ENCODE results near the gene COASY.
"Not testable (repeated sequence)": the region's sequence is repeated elsewhere in the genome, so short reads cannot be mapped to it uniquely, and the experiment has no call there.

The COASY gene

DNA sequence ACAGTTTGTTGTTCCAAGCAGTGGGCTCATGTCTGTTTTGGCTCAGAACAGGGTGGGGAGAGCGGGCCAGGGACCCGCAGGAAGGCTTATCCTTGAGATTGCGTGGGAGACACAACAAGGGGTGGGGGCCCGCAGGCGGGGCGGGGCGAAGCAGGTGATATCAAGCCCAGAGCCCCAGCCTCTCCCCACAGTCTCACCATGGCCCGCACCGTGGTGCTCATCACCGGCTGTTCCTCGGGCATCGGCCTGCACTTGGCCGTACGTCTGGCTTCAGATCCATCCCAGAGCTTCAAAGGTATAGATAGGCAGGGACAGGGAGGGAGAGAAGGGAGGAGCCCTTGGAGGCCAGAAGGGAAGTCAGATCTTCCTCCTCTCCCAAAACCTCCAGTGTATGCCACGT, 9.2 kb upstream of the COASY start, which contains the start of gene HSD17B1:
Gene HSD17B1 (plus strand): TSS at position 188 of the 400 bp plus-strand sequence. CDS start 11 bp downstream, at position 199.
- H3K27me3 Mint-ChIP-seq, DNase-seq, H3K9me3 Mint-ChIP-seq, CTCF ChIA-PET, H3K36me3 Mint-ChIP-seq: not testable (repeated sequence)
- H3K27ac Mint-ChIP-seq: peak within 1 kb of the TSS; percentile 33
- H3K4me1 Mint-ChIP-seq: peaks cover 48% of the 10 kb centered on the region
- peak within 1 kb of the TSS; percentile 90 for H3K4me3 Mint-ChIP-seq

DNA sequence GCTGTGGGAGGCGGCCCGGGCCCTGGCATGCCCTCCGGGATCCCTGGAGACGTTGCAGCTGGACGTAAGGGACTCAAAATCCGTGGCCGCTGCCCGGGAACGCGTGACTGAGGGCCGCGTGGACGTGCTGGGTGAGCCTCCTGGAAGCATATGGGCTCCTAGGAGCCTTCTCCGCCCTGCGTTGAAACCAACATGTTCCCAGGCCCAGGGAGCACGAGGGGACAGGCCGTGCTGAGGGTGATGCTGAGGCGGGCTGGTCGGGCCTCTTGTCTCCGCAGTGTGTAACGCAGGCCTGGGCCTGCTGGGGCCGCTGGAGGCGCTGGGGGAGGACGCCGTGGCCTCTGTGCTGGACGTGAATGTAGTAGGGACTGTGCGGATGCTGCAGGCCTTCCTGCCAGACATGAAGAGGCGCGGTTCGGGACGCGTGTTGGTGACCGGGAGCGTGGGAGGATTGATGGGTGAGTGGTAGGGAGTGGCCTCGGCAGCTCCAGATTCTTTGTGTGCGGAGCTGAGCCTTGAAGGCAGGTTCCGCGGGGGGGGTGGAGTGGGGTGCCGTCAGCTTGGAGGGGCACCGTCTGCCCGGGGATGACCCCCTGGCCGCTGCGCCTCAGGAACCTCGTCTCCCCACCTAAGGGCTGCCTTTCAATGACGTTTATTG, 8.7 kb upstream of the COASY start:
- H3K9me3 Mint-ChIP-seq: no peaks in the 10 kb centered on the region
- H3K27me3 Mint-ChIP-seq: no peaks in the 10 kb centered on the region
- CTCF ChIA-PET: no interaction called here
- H3K4me3 Mint-ChIP-seq: peak overlapping the region; percentile 90
- DNase-seq: no peak
- H3K36me3 Mint-ChIP-seq: peaks cover 4% of the 10 kb centered on the region
- peaks cover 45% of the 10 kb centered on the region for H3K4me1 Mint-ChIP-seq
- peak overlapping the region; percentile 33 for H3K27ac Mint-ChIP-seq

DNA sequence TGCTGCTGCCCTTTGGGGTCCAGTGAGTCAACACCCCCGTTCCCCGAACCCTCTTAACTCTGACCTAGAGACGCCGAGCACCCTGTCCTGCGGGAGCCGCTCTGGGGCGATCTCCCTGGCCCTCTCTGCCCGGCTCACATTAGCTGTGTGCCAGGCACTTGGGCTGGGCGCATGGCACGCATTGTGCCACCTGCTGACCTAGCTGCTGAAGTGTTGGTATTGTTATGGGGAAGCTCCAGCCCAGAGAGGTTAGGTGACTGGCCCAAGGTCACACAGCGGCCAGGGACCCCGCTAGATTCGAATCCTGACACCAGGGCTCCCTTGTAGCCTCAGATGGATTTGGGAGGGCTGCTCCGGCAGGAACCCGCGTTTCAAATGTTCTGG, 8.1 kb upstream of the COASY start:
- CTCF ChIA-PET: no interaction called here
- peaks cover 42% of the 10 kb centered on the region for H3K4me1 Mint-ChIP-seq
- peak overlapping the region; percentile 93 for H3K27ac Mint-ChIP-seq
- peak overlapping the region; percentile 90 for H3K4me3 Mint-ChIP-seq
- no peaks in the 10 kb centered on the region for H3K27me3 Mint-ChIP-seq
- peaks cover 3% of the 10 kb centered on the region for H3K36me3 Mint-ChIP-seq
- peak; percentile 32 for DNase-seq
- H3K9me3 Mint-ChIP-seq: no peaks in the 10 kb centered on the region

DNA sequence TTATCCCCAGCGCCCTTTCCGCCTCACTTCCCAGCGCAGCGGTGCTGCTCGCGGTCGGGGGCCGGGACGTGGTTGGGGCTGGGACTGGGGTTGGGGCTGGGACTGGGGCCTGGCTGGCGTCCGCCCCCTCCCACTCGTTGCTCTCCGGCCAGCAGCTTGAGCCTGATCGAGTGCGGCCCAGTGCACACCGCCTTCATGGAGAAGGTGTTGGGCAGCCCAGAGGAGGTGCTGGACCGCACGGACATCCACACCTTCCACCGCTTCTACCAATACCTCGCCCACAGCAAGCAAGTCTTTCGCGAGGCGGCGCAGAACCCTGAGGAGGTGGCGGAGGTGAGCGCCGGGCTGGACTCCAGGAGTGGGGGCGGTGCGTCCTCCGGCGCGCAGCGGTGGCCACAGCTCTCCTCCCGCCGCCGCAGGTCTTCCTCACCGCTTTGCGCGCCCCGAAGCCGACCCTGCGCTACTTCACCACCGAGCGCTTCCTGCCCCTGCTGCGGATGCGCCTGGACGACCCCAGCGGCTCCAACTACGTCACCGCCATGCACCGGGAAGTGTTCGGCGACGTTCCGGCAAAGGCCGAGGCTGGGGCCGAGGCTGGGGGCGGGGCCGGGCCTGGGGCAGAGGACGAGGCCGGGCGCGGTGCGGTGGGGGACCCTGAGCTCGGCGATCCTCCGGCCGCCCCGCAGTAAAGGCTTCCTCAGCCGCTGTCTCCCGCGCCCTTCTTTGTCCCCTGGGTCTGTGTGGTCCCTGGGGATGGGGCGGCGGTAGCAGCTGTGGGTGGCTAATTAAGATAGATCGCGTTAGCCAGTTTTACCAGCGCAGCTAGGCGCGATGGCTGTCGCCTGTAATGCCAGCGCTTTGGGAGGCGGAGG, 7.5 kb upstream of the COASY start:
- Mint-ChIP-seq H3K4me3 (peak overlapping the region; percentile 90), H3K27ac (peak overlapping the region; percentile 93), H3K36me3 (peaks cover 2% of the 10 kb centered on the region), H3K4me1 (peaks cover 36% of the 10 kb centered on the region), H3K27me3 (no peaks in the 10 kb centered on the region), H3K9me3 (no peaks in the 10 kb centered on the region)
- peak; percentile 88 for DNase-seq
- CTCF ChIA-PET: interaction anchor here (0.8 to 1.0 kb wide), 2 partner anchors 13 to 24 kb away, joined by 3 read pairs; no protein-coding TSS in a partner anchor

DNA sequence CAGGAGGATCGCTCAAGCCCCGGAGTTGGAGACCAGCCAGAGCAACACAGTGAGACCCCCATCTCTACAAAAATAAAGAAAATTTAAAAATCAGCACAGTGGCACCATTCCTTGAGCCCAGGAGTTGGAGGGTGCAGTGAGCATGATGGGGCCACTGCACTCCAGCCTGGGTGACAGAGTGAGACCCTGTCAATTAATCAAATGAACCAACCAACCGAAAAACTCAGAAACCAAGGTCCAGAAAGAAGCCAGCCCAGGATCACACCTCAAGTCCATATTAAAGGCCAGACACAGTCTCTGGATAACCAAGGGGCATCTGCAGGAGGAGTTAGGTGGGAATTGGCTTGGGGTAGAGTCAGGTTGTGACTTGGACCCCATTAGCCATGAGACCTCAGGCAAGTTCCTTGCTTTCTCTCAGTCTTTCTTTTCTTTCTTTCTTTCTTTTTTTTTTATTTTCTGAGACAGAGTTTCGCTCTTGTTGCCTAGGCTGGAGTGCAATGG, 6.8 kb upstream of the COASY start:
- Mint-ChIP-seq H3K27ac (peak overlapping the region; percentile 93), H3K27me3 (no peaks in the 10 kb centered on the region), H3K4me3 (peak overlapping the region; percentile 90), H3K36me3 (peaks cover 4% of the 10 kb centered on the region), H3K4me1 (peaks cover 39% of the 10 kb centered on the region), H3K9me3 (no peaks in the 10 kb centered on the region)
- CTCF ChIA-PET: interaction anchor here (0.8 to 1.0 kb wide), 2 partner anchors 14 to 23 kb away, joined by 3 read pairs; no protein-coding TSS in a partner anchor
- DNase-seq: no peak

DNA sequence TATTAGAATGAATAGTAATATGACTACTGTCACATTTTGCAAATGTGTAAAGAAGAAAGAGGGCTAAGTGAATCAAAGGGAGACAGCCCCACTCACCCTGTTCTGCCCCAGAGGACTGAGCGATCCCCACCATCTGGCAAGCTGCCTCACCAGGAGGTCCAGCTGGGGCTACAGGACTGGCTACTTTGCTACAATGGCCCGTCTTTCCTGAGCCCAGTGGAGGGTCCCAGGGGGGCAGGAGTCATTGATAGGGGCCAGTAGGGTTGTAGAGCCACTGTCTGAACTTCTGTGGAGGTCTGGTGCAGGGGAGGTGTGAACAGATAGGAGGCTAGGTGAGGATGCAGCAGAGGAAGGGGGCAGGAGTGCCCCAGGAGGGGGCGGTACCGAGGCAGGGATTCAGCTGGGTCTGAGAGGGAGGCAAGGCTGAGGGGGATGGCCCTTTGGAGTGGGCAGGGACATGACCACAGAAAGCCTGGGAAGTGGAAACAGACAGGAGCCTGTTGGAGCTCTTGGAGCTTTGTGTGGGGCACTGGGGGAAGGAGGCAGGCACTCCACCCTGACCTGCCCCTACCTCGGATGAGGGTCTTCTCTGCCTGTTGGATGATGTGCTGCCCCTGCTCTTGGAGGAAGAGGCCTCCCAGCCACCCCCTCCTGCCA, 5.9 kb upstream of the COASY start:
- CTCF ChIA-PET, H3K36me3 Mint-ChIP-seq, DNase-seq, H3K9me3 Mint-ChIP-seq, H3K27me3 Mint-ChIP-seq, H3K27ac Mint-ChIP-seq: not testable (repeated sequence)
- H3K4me1 Mint-ChIP-seq: peaks cover 42% of the 10 kb centered on the region
- peak overlapping the region; percentile 90 for H3K4me3 Mint-ChIP-seq

DNA sequence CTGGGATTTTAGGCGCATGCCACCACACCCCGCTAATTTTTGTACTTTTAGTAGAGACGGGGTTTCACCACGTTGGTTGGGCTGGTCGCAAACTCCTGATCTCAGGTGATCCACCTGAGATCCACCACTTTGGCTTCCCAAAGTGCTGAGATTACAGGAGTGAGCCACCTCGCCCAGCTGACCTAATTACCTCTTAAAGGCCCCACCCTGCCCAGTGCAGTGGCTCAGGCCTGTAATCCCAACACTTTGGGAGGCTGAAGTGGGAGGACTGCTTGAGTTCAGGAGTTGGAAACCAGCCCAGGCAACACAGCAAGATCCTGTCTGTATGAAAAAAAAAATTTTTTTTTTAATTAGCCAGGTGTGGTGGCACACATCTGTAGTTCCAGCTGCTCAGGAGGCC, 2.9 kb upstream of the COASY start:
- Mint-ChIP-seq H3K4me3 (no peak overlapping the region), H3K9me3 (no peaks in the 10 kb centered on the region), H3K4me1 (peaks cover 55% of the 10 kb centered on the region), H3K27ac (no peak overlapping the region), H3K27me3 (peaks cover 12% of the 10 kb centered on the region), H3K36me3 (peaks cover 11% of the 10 kb centered on the region)
- CTCF ChIA-PET: interaction anchor here (1.1 kb wide), 1 partner anchor 19 kb away, joined by 3 read pairs; no protein-coding TSS in a partner anchor
- DNase-seq: no peak

DNA sequence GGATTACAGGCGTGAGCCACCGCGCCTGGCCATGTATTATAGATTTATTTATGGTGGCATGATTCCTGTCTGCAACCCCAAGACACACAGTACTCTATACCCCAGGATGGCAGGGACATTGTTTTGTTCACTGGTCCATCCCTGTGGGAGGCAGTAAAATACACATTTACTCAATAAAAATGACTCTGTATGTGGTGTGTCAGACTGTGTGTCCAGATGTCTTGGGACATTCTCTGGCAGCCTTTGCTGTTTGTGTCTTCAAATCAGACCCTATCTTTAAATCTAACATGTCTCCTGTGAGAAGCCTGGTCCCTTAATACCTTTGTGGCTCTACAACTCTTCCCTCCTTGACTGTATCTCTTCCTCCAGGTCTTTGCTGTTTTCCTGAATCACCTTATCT, 1.7 kb upstream of the COASY start:
- H3K4me1 Mint-ChIP-seq: peaks cover 55% of the 10 kb centered on the region
- CTCF ChIA-PET: no interaction called here
- no peak overlapping the region for H3K4me3 Mint-ChIP-seq

DNA sequence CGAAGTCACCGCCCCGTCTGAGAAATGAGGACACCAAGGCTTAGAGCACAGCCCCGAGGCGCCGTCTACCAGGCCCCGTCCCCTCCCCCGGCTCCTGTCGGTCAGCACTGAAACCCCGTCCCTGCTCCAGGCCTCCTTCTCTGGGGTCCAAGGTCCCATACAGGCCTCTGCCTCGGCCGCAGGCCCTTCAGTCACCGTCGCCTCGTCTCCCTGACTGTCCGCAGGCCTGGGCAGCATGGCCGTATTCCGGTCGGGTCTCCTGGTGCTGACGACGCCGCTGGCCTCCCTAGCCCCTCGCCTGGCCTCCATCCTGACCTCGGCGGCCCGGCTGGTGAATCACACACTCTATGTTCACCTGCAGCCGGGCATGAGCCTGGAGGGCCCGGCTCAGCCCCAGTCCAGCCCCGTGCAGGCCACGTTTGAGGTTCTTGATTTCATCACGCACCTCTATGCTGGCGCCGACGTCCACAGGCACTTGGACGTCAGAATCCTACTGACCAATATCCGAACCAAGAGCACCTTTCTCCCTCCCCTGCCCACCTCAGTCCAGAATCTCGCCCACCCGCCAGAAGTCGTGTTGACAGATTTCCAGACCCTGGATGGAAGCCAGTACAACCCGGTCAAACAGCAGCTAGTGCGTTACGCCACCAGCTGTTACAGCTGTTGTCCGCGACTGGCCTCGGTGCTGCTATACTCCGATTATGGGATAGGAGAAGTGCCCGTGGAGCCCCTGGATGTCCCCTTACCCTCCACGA, 617 bp downstream of the COASY start:
- no peak for DNase-seq
- peak overlapping the region; percentile 93 for H3K27ac Mint-ChIP-seq
- CTCF ChIA-PET: interaction anchor here (1.2 kb wide), 1 partner anchor 15 kb away, joined by 4 read pairs; the partner anchor contains the start of gene PSMC3IP
- H3K36me3 Mint-ChIP-seq: peaks cover 25% of the 10 kb centered on the region
- H3K4me3 Mint-ChIP-seq: peak overlapping the region; percentile 88
- no peaks in the 10 kb centered on the region for H3K9me3 Mint-ChIP-seq
- H3K4me1 Mint-ChIP-seq: peaks cover 50% of the 10 kb centered on the region
- H3K27me3 Mint-ChIP-seq: peaks cover 12% of the 10 kb centered on the region

More for the DNA sequence above, 1.7 kb upstream of the COASY start:
- Mint-ChIP-seq H3K9me3 (no peaks in the 10 kb centered on the region), H3K36me3 (peaks cover 18% of the 10 kb centered on the region), H3K27me3 (peaks cover 12% of the 10 kb centered on the region), H3K27ac (no peak overlapping the region)
- DNase-seq: no peak

DNA sequence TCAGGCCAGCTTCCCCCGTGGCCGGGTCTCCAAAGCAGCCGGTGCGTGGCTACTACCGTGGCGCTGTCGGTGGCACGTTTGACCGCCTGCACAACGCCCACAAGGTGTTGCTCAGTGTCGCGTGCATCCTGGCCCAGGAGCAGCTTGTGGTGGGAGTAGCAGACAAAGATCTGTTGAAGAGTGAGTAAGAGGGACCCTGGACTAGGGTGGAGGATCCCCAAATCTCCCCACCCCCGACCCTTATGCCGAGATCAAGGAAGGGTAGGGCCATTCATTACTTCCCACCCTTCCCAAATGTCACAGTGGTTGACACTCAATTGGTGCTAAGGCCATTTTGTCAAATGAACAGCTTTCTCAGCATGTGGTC, 1.2 kb downstream of the COASY start:
- H3K36me3 Mint-ChIP-seq: peaks cover 29% of the 10 kb centered on the region
- DNase-seq: no peak
- peaks cover 54% of the 10 kb centered on the region for H3K4me1 Mint-ChIP-seq
- CTCF ChIA-PET: interaction anchor here (1.2 kb wide), 1 partner anchor 15 kb away, joined by 4 read pairs; the partner anchor contains the start of gene PSMC3IP
- no peaks in the 10 kb centered on the region for H3K9me3 Mint-ChIP-seq
- peaks cover 12% of the 10 kb centered on the region for H3K27me3 Mint-ChIP-seq
- H3K4me3 Mint-ChIP-seq: peak overlapping the region; percentile 88
- H3K27ac Mint-ChIP-seq: peak overlapping the region; percentile 93

DNA sequence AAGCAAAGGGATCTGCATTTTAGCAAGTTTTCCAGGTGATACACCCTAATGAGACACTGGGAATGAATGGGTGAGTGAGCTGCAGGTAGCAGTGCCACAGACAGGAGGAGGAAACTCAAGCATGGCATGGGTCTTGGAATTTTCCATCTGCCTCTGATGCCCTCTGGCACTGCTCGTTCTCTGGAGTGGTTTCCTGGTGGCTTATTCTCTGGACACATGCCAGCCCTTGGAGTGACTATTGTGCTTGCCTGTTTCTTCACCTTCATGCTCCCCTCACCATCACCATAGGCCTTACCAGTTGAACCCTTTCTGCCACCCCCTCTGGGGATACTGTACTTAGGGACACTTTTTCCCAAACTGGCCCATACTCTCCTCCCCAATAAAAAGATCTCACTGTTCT, 1.6 kb downstream of the COASY start:
- Mint-ChIP-seq H3K36me3 (peaks cover 31% of the 10 kb centered on the region), H3K4me3 (peak overlapping the region; percentile 88), H3K9me3 (no peaks in the 10 kb centered on the region), H3K27me3 (peaks cover 12% of the 10 kb centered on the region), H3K4me1 (peaks cover 54% of the 10 kb centered on the region), H3K27ac (peak overlapping the region; percentile 43)
- no peak for DNase-seq
- CTCF ChIA-PET: interaction anchor here (1.2 to 1.3 kb wide), 2 partner anchors 14 to 15 kb away, joined by 3 to 4 read pairs; partner anchors contain the start of gene PSMC3IP

DNA sequence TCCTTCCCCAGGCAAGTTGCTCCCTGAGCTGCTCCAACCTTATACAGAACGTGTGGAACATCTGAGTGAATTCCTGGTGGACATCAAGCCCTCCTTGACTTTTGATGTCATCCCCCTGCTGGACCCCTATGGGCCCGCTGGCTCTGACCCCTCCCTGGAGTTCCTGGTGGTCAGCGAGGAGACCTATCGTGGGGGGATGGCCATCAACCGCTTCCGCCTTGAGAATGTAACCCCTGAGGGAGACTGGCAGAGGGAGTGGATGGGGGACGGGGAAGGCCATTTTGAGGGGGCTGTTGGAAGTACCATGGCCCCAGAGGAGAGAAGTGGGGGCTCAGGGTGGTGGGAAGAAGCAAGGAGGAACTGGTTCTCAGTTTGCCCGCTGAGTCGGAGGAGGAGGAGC, 2.0 kb downstream of the COASY start:
- Mint-ChIP-seq H3K27me3 (peaks cover 12% of the 10 kb centered on the region), H3K4me1 (peaks cover 57% of the 10 kb centered on the region), H3K4me3 (peak overlapping the region; percentile 88), H3K27ac (peak overlapping the region; percentile 43), H3K36me3 (peaks cover 34% of the 10 kb centered on the region), H3K9me3 (no peaks in the 10 kb centered on the region)
- DNase-seq: no peak
- CTCF ChIA-PET: interaction anchor here (1.2 to 1.3 kb wide), 2 partner anchors 14 to 15 kb away, joined by 3 to 4 read pairs; partner anchors contain the start of gene PSMC3IP

DNA sequence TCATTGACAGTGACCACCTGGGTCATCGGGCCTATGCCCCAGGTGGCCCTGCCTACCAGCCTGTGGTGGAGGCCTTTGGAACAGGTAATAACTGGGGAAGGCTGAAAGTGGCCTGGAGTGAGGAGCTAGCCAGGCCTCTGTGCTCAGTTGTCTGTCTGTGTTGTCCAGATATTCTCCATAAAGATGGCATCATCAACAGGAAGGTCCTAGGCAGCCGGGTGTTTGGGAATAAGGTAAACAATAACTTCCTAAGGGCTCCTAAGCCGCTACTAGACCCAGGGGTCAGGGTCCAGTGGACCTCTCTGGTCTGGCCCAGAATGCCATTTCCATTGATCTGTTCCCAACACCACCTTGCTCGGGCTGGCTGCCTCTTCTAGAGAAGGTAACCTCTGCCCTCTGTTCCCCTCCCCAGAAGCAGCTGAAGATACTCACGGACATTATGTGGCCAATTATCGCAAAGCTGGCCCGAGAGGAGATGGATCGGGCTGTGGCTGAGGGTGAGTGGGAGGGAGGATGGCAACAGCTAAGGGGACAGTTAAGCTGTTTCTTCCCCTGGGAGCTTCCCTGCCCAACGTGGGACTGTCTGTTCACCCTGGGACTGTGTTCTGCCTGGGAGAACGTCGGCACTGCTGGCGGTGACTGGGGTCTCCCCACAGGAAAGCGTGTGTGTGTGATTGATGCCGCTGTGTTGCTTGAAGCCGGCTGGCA, 3.0 kb downstream of the COASY start:
- Mint-ChIP-seq H3K27me3 (peaks cover 12% of the 10 kb centered on the region), H3K4me1 (peaks cover 65% of the 10 kb centered on the region), H3K36me3 (peaks cover 42% of the 10 kb centered on the region), H3K27ac (no peak overlapping the region), H3K4me3 (no peak overlapping the region), H3K9me3 (no peaks in the 10 kb centered on the region)
- CTCF ChIA-PET: interaction anchor here (1.3 kb wide), 1 partner anchor 16 kb away, joined by 3 read pairs; no protein-coding TSS in a partner anchor
- DNase-seq: no peak

Data from activated naive CD4-positive, alpha-beta T cell treated with anti-CD3 and anti-CD28 coated beads, Interleukin-2, amount 10 ng/mL, durations not matched to agents 7 days and 5 days (primary cell).